ENCODE data around the gene DUSP2. TPM values are rescaled to one million over a fixed set of nuclear protein-coding genes. Genes with fewer than 3 reads are reported as not detected.

DUSP2 gene
- total and polyA plus RNA-seq, 2 donors (not counting 1 experiment from before 2014, with no cell fraction given) = 69.8 to 433 TPM

DNA sequence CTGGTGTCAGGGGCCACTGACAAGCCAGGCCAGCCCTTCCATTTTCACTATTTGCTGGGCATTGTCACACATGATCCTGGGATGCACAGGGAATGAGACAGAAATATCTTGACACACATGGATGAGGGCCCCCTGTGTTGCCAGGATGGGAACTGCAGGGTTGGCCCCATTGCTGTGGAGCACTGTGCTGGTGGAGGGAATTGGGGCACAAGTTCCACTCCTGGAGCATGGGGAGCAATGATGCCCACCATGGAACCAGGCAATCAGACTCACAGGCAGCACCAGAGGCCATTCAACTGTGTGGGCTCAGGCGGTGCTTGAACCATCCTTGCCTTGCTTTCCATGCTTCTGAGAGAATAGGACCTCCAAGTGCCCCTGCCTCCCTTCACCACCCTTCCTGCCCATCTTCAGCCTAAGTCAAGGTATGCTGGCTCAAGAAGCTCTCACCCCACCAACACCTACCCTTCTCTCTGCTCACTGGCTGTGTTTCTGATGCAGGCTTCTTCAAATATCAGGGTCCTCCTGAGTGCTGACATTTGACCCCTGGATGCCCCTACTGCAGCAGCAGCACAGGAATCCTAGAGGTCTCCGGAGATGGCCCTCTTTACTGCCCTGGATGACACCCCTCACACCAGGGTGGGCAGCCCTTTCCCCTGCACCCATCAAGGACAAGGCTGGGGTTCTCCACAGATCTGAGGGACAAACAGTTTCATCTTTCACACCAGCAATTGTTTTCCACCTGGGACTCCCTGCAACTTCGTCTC is 39.9 kb downstream of the DUSP2 start:
- TF ChIP-seq CTCF (IDR thresholded peaks at IDR 0.05) (no peak), EZH2 (IDR thresholded peaks at IDR 0.05; ENCODE audit: borderline replicate concordance, insufficient read depth, low read depth, low read length, poor library complexity, severe bottlenecking) (no peak)

GRCh38 chr2:96104487-96104861 is 40.8 kb downstream of the DUSP2 start:
- Histone ChIP-seq H3K27ac (ENCODE audit: low read length in 2 of 2) (no peak overlapping the region), H3K79me2 (ENCODE audit: control insufficient read depth, insufficient read depth, low read length) (no peaks in the 10 kb centered on the region), H3K9ac (ENCODE audit: low read length) (no peak overlapping the region), H2AFZ (ENCODE audit: insufficient read depth, low read depth, low read length, poor library complexity, severe bottlenecking) (no peak overlapping the region), H4K20me1 (ENCODE audit: control insufficient read depth, insufficient read depth, low read length, poor library complexity, severe bottlenecking) (no peaks in the 10 kb centered on the region), H3K4me1 (ENCODE audit: control insufficient read depth in 2 of 2, insufficient read depth in 2 of 2, low read length in 2 of 2) (no peaks in the 10 kb centered on the region), H3K27me3 (replicated peaks in 1 of 4; ENCODE audit: control extremely low read depth in 1 of 4, control insufficient read depth in 3 of 4, insufficient read depth in 4 of 4, low read length in 3 of 4) (peaks cover 0 to 3% (median 0%) of the 10 kb centered on the region in 4 experiments), H3K9me3 (ENCODE audit: control extremely low read depth in 1 of 3, control insufficient read depth in 2 of 3, insufficient read depth in 1 of 3, low read length in 2 of 3) (peaks cover 0 to 23% (median 11%) of the 10 kb centered on the region in 3 donors), H3K4me3 (ENCODE audit: control extremely low read depth in 1 of 5, extremely low read depth in 1 of 5, insufficient read depth in 1 of 5, low read depth in 2 of 5, low read length in 4 of 5) (no peak overlapping the region), H3K4me2 (replicated peaks; ENCODE audit: low read depth, low read length, poor library complexity, severe bottlenecking) (no peak overlapping the region), H3K36me3 (replicated peaks in 1 of 2; ENCODE audit: control extremely low read depth in 1 of 2, control insufficient read depth in 1 of 2, extremely low read depth in 1 of 2, insufficient read depth in 2 of 2, low read length in 1 of 2) (no peaks in the 10 kb centered on the region)
- WGBS (ENCODE audit: insufficient coverage) = 87% methylated on average over 6 of the region's 6 CpGs
- Mint-ChIP-seq H3K27ac (no peak overlapping the region), H3K4me3 (no peak overlapping the region), H3K27me3 (peaks cover 10% of the 10 kb centered on the region), H3K9me3 (ENCODE audit: insufficient read depth) (peaks cover 5% of the 10 kb centered on the region), H3K4me1 (no peaks in the 10 kb centered on the region)
- TF ChIP-seq CTCF (IDR thresholded peaks at IDR 0.05) (no peak), EZH2 (IDR thresholded peaks at IDR 0.05; ENCODE audit: borderline replicate concordance, insufficient read depth, low read depth, low read length, poor library complexity, severe bottlenecking) (no peak)
- ChIA-PET CTCF (interaction anchor here (1.3 kb wide), 1 partner anchor 71 kb away, joined by 3 read pairs; no protein-coding TSS in a partner anchor), POLR2A (no interaction called here)
- DNase-seq (no peak), ATAC-seq (ENCODE audit: low read depth) (no peak)
- intact Hi-C loops (cut with micrococcal nuclease) = no loop called here

More for the DNA sequence above, 39.9 kb downstream of the DUSP2 start:
- Histone ChIP-seq H3K79me2 (ENCODE audit: control insufficient read depth, insufficient read depth, low read length) (no peaks in the 10 kb centered on the region), H2AFZ (ENCODE audit: insufficient read depth, low read depth, low read length, poor library complexity, severe bottlenecking) (no peak overlapping the region), H4K20me1 (ENCODE audit: control insufficient read depth, insufficient read depth, low read length, poor library complexity, severe bottlenecking) (no peaks in the 10 kb centered on the region), H3K27me3 (replicated peaks in 1 of 4; ENCODE audit: control extremely low read depth in 1 of 4, control insufficient read depth in 3 of 4, insufficient read depth in 4 of 4, low read length in 3 of 4) (peaks cover 0 to 3% (median 0%) of the 10 kb centered on the region in 4 experiments), H3K4me2 (replicated peaks; ENCODE audit: low read depth, low read length, poor library complexity, severe bottlenecking) (no peak overlapping the region), H3K9ac (ENCODE audit: low read length) (no peak overlapping the region), H3K27ac (ENCODE audit: low read length in 2 of 2) (no peak overlapping the region), H3K4me1 (ENCODE audit: control insufficient read depth in 2 of 2, insufficient read depth in 2 of 2, low read length in 2 of 2) (no peaks in the 10 kb centered on the region), H3K9me3 (ENCODE audit: control extremely low read depth in 1 of 3, control insufficient read depth in 2 of 3, insufficient read depth in 1 of 3, low read length in 2 of 3) (peaks cover 0 to 23% (median 11%) of the 10 kb centered on the region in 3 donors), H3K36me3 (replicated peaks in 1 of 2; ENCODE audit: control extremely low read depth in 1 of 2, control insufficient read depth in 1 of 2, extremely low read depth in 1 of 2, insufficient read depth in 2 of 2, low read length in 1 of 2) (no peaks in the 10 kb centered on the region), H3K4me3 (ENCODE audit: control extremely low read depth in 1 of 5, extremely low read depth in 1 of 5, insufficient read depth in 1 of 5, low read depth in 2 of 5, low read length in 4 of 5) (no peak overlapping the region)
- DNase-seq = no peak
- H3K4me3 Mint-ChIP-seq = no peak overlapping the region
- WGBS (ENCODE audit: insufficient coverage) = 91% methylated on average over 3 of the region's 3 CpGs
- intact Hi-C loops (cut with micrococcal nuclease) = no loop called here
- CTCF ChIA-PET = interaction anchor here (1.3 kb wide), 1 partner anchor 70 kb away, joined by 3 read pairs; no protein-coding TSS in a partner anchor
- POLR2A ChIA-PET = no interaction called here
- no peaks in the 10 kb centered on the region for H3K4me1 Mint-ChIP-seq
- no peak overlapping the region for H3K27ac Mint-ChIP-seq
- peaks cover 10% of the 10 kb centered on the region for H3K27me3 Mint-ChIP-seq
- ATAC-seq (ENCODE audit: low read depth) = no peak
- H3K9me3 Mint-ChIP-seq (ENCODE audit: insufficient read depth) = peaks cover 5% of the 10 kb centered on the region

Measured in B cell (primary cell).